Uterus (tissue), 4 donors: ENCODE results near the gene BLCAP. TPM values are rescaled to one million over a fixed set of nuclear protein-coding genes. Genes with fewer than 3 reads are reported as not detected.

Source experiments
- DNase-seq, 2 donors: peaks; one replicate each; pipeline ENCODE4 v3.0.0-alpha.2; 2019 to 2020
- H3K27ac ChIP-seq, 2 donors: fragments of 200-600 bp; sonication (generic); 1 replicate in 1 of 2; 2 replicates in 1 of 2; pipeline ENCODE4 v1.5.1; 2016 to 2018
- H3K27me3 ChIP-seq, 2 donors: fragments of 200-600 bp; sonication (generic); one replicate each; pipeline ENCODE4 v1.5.1; 2018 to 2019; ENCODE audit warnings: control low read depth in 1 of 2
- H3K36me3 ChIP-seq, 2 donors: fragments of 200-600 bp; sonication (generic); one replicate each; pipeline ENCODE4 v1.5.1; 2019; ENCODE audit warnings: control low read depth in 1 of 2
- H3K4me1 ChIP-seq, 2 donors: fragments of 200-600 bp; sonication (generic); one replicate each; pipeline ENCODE4 v1.5.1; 2018 to 2019; ENCODE audit warnings: control low read depth in 1 of 2
- H3K4me3 ChIP-seq, 2 donors: fragments of 200-600 bp; sonication (generic); 1 replicate in 1 of 2; 2 replicates in 1 of 2; pipeline ENCODE4 v1.5.1; 2018 to 2019; ENCODE audit warnings: mild to moderate bottlenecking in 1 of 2
- H3K9me3 ChIP-seq, 2 donors: fragments of 200-600 bp; sonication (generic); one replicate each; pipeline ENCODE4 v1.5.1; 2019; ENCODE audit warnings: control low read depth in 1 of 2
- CTCF ChIP-seq, 4 experiments: fragments of 200-600 bp in 2 of 4; fragments of 450-650 bp in 2 of 4; sonication (generic) in 2 of 4; IDR thresholded peaks; one replicate each; pipeline ENCODE4 v1.5.1; 2016 to 2019; ENCODE audit warnings: antibody characterized with exemption in 4 of 4, mild to moderate bottlenecking in 2 of 4, moderate library complexity in 1 of 4
- POLR2A ChIP-seq, 2 donors: fragments of 450-650 bp; IDR thresholded peaks; one replicate each; pipeline ENCODE4 v1.6.1; 2016; ENCODE audit warnings: antibody characterized with exemption in 2 of 2, mild to moderate bottlenecking in 1 of 2, moderate library complexity in 1 of 2
- intact Hi-C: fragments of 100-400 bp; cut with DNase I; formaldehyde crosslinking; loops from one replicate; pipeline ENCODE4 v1.15.1; 2023; ENCODE audit warnings: low total_unique reads
- total RNA-seq, 4 donors: library from RNA; depleted of rRNA in 3 of 4; stranded (reverse); fragments of >200 nt in 3 of 4; gene quantifications; one replicate each; pipeline versions ENCODE4 v1.1.0 to v1.2.4, GENCODE V29; 2014 to 2023
- donor health status: DM: yes; HTN: yes; CAD: no.

The BLCAP gene
- total RNA-seq, 4 donors from 2014 or later = 16.4 to 62.9 (median 37.7) TPM

- Histone ChIP-seq H3K9me3 (no peaks in the 10 kb centered on the region), H3K4me3 (no peak overlapping the region), H3K4me1 (no peaks in the 10 kb centered on the region), H3K36me3 (no peaks in the 10 kb centered on the region), H3K27ac (no peak overlapping the region), H3K27me3 (no peaks in the 10 kb centered on the region)
- no peak for DNase-seq
- intact Hi-C loops = no loop called here
- TF ChIP-seq POLR2A (IDR thresholded peaks at IDR 0.05) (no peak), CTCF (IDR thresholded peaks at IDR 0.05) (no peak)
Observed at GRCh38 chr20:37480919-37481318, 46.8 kb downstream of the BLCAP start.

- intact Hi-C loops = no loop called here
- TF ChIP-seq CTCF (IDR thresholded peaks at IDR 0.05) (no peak), POLR2A (IDR thresholded peaks at IDR 0.05) (no peak)
- Histone ChIP-seq H3K27ac (no peak overlapping the region), H3K9me3 (no peaks in the 10 kb centered on the region), H3K4me1 (no peaks in the 10 kb centered on the region), H3K4me3 (no peak overlapping the region), H3K36me3 (no peaks in the 10 kb centered on the region), H3K27me3 (no peaks in the 10 kb centered on the region)
- no peak for DNase-seq
Observed at GRCh38 chr20:37479925-37480691, 47.6 kb downstream of the BLCAP start.

DNA sequence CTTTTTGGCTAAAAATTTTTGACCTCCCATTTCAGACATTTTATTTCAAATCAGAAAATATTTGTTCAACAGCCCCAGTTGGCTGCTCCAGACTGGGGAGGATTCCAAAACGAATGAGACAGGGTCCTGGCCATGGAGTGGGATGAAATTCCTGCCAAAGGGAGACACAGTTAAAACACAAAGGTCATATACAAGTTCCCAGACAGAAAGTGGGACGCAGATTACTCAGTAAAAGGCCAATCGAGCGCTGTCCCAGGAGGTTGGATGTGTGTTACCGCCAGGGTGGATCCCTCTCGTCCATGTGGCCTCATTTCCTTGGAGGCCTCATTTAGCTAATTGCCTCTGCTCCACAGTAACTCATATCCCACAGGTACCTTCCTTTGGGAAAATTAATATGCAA lies 48.4 kb downstream of the BLCAP start:
- no peaks in the 10 kb centered on the region for H3K9me3 ChIP-seq
- no peak overlapping the region for H3K27ac ChIP-seq
- DNase-seq = no peak
- H3K4me1 ChIP-seq = no peaks in the 10 kb centered on the region
- no peak overlapping the region for H3K4me3 ChIP-seq
- H3K36me3 ChIP-seq = no peaks in the 10 kb centered on the region
- H3K27me3 ChIP-seq = no peaks in the 10 kb centered on the region
- TF ChIP-seq CTCF (IDR thresholded peaks at IDR 0.05) = no peak
- no peak for TF ChIP-seq POLR2A (IDR thresholded peaks at IDR 0.05)
- intact Hi-C loops = no loop called here

DNA sequence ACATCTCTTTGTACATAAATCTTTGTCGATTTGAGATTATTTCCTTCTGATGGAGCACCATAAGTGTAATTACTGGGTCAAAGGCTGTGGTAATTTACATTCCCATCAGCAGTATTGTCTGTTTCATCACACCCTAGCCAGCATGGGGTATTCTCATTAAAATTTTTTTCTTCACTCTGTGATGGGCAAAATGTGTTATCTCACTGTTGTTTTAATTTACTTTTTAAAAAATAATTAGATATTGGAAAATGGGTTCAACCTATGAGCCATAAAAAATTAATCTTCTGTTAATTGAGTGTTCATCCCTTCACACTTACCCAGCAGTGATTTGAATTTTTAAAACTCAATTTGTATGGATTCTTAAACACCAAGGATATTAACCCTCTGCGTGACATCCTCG lies 50.6 kb downstream of the BLCAP start:
- intact Hi-C loops = no loop called here
- no peak for DNase-seq
- TF ChIP-seq CTCF (IDR thresholded peaks at IDR 0.05) = no peak
- TF ChIP-seq POLR2A (IDR thresholded peaks at IDR 0.05) = no peak
- Histone ChIP-seq H3K9me3 (no peaks in the 10 kb centered on the region), H3K27ac (no peak overlapping the region), H3K4me1 (no peaks in the 10 kb centered on the region), H3K36me3 (no peaks in the 10 kb centered on the region), H3K4me3 (no peak overlapping the region), H3K27me3 (no peaks in the 10 kb centered on the region)

- Histone ChIP-seq H3K27me3 (no peaks in the 10 kb centered on the region), H3K27ac (no peak overlapping the region), H3K4me1 (no peaks in the 10 kb centered on the region), H3K9me3 (no peaks in the 10 kb centered on the region), H3K4me3 (no peak overlapping the region), H3K36me3 (no peaks in the 10 kb centered on the region)
- DNase-seq = no peak
- intact Hi-C loops = no loop called here
- no peak for TF ChIP-seq CTCF (IDR thresholded peaks at IDR 0.05)
- TF ChIP-seq POLR2A (IDR thresholded peaks at IDR 0.05) = no peak
Observed at GRCh38 chr20:37475252-37475651, 52.4 kb downstream of the BLCAP start.
